H9 (cell line): Measurements from ENCODE around the gene PPP1R7. TPM values are rescaled to one million over a fixed set of nuclear protein-coding genes. Genes with fewer than 3 reads are reported as not detected.

Source experiments
- DNase-seq: peaks from one replicate; pipeline ENCODE4 v3.0.0-alpha.2; 2017
- H2AFZ ChIP-seq: one replicate; pipeline ENCODE4 v1.6.1; 2013; ENCODE audit warnings: mild to moderate bottlenecking, low read length, control low read depth, moderate library complexity
- H2AK5ac ChIP-seq: 2 replicates; pipeline ENCODE4 v1.6.1; 2013; ENCODE audit warnings: low read length, control low read depth, mixed read lengths; ENCODE audit not compliant: insufficient read length
- H2BK120ac ChIP-seq: one replicate; pipeline ENCODE4 v1.6.1; 2013; ENCODE audit warnings: low read depth, mild to moderate bottlenecking, low read length, control low read depth, inconsistent platforms; ENCODE audit not compliant: poor library complexity, severe bottlenecking
- H2BK12ac ChIP-seq: 2 replicates; pipeline ENCODE4 v1.6.1; 2013; ENCODE audit warnings: low read length, control low read depth, mixed read lengths, low read depth; ENCODE audit not compliant: insufficient read length
- H2BK15ac ChIP-seq: 2 replicates; pipeline ENCODE4 v1.6.1; 2013; ENCODE audit warnings: low read depth, low read length, control low read depth
- H2BK20ac ChIP-seq: one replicate; pipeline ENCODE4 v1.6.1; 2013; ENCODE audit warnings: low read depth, mild to moderate bottlenecking, low read length, control low read depth, inconsistent platforms; ENCODE audit not compliant: poor library complexity, severe bottlenecking
- H2BK5ac ChIP-seq: 2 replicates; pipeline ENCODE4 v1.6.1; 2013; ENCODE audit warnings: low read length, control low read depth, mixed read lengths; ENCODE audit not compliant: insufficient read length
- H3K14ac ChIP-seq: 2 replicates; pipeline ENCODE4 v1.6.1; 2013; ENCODE audit warnings: low read length, control low read depth; ENCODE audit not compliant: insufficient read depth
- H3K18ac ChIP-seq: 2 replicates; pipeline ENCODE4 v1.6.1; 2013; ENCODE audit warnings: low read depth, mild to moderate bottlenecking, mixed read lengths, low read length, control low read depth; ENCODE audit not compliant: insufficient read length
- H3K23ac ChIP-seq: 2 replicates; pipeline ENCODE4 v1.6.1; 2013; ENCODE audit warnings: low read length, control low read depth, mixed read lengths, low read depth; ENCODE audit not compliant: insufficient read length
- H3K23me2 ChIP-seq: 2 replicates; pipeline ENCODE4 v1.6.1; 2013; ENCODE audit warnings: low read depth, mild to moderate bottlenecking, mixed read lengths, low read length, control low read depth; ENCODE audit not compliant: insufficient read length, poor library complexity, severe bottlenecking
- H3K27ac ChIP-seq: 2 replicates; pipeline ENCODE4 v1.5.1; 2013; ENCODE audit warnings: low read length, control low read depth, mixed read lengths, low read depth; ENCODE audit not compliant: insufficient read length
- H3K27me3 ChIP-seq: 2 replicates; pipeline ENCODE4 v1.6.1; 2013; ENCODE audit warnings: low read length, control low read depth, inconsistent platforms; ENCODE audit not compliant: insufficient read depth
- H3K4ac ChIP-seq: 2 replicates; pipeline ENCODE4 v1.6.1; 2013; ENCODE audit warnings: low read depth, mild to moderate bottlenecking, control low read depth, inconsistent platforms, low read length, moderate library complexity
- H3K4me1 ChIP-seq: 2 replicates; pipeline ENCODE4 v1.6.1; 2013; ENCODE audit warnings: low read length, control low read depth, inconsistent platforms; ENCODE audit not compliant: insufficient read depth
- H3K4me2 ChIP-seq: 2 replicates; pipeline ENCODE4 v1.6.1; 2013; ENCODE audit warnings: low read length, control low read depth, mixed read lengths; ENCODE audit not compliant: insufficient read length, insufficient read depth
- H3K56ac ChIP-seq: 2 replicates; pipeline ENCODE4 v1.6.1; 2013; ENCODE audit warnings: low read depth, mild to moderate bottlenecking, mixed read lengths, low read length, control low read depth; ENCODE audit not compliant: insufficient read length
- H3K79me1 ChIP-seq: 2 replicates; pipeline ENCODE4 v1.6.1; 2013; ENCODE audit warnings: low read depth, mild to moderate bottlenecking, moderate library complexity, low read length, control low read depth, inconsistent platforms; ENCODE audit not compliant: insufficient read depth, poor library complexity, severe bottlenecking
- H3K79me2 ChIP-seq: 2 replicates; pipeline ENCODE4 v1.6.1; 2013; ENCODE audit warnings: low read length, control low read depth, inconsistent platforms; ENCODE audit not compliant: insufficient read depth
- H3K9ac ChIP-seq: 2 replicates; pipeline ENCODE4 v1.6.1; 2013; ENCODE audit warnings: low read length, control low read depth, mixed read lengths; ENCODE audit not compliant: insufficient read length; ENCODE audit errors: extremely low read depth
- H3K9me3 ChIP-seq: one replicate; pipeline ENCODE4 v1.6.1; 2013; ENCODE audit warnings: low read depth, low read length, inconsistent platforms; ENCODE audit not compliant: control insufficient read depth
- H3T11ph ChIP-seq: one replicate; pipeline ENCODE4 v1.6.1; 2013; ENCODE audit warnings: mild to moderate bottlenecking, low read length, control low read depth, inconsistent platforms
- H4K20me1 ChIP-seq: one replicate; pipeline ENCODE4 v1.6.1; 2013; ENCODE audit not compliant: control insufficient read depth, insufficient read length, insufficient read depth
- H4K5ac ChIP-seq: 2 replicates; pipeline ENCODE4 v1.6.1; 2013; ENCODE audit warnings: low read depth, mild to moderate bottlenecking, mixed read lengths, low read length, control low read depth; ENCODE audit not compliant: insufficient read length
- H4K8ac ChIP-seq: replicated peaks from 2 replicates; pipeline ENCODE4 v1.6.1; 2013; ENCODE audit warnings: low read length, control low read depth, mixed read lengths, low read depth; ENCODE audit not compliant: insufficient read length
- H4K91ac ChIP-seq: 2 replicates; pipeline ENCODE4 v1.6.1; 2013; ENCODE audit warnings: low read depth, mild to moderate bottlenecking, moderate library complexity, mixed read lengths, low read length, control low read depth; ENCODE audit not compliant: insufficient read length
- H3K27ac Mint-ChIP-seq, 3 experiments: 2 replicates in 2 of 3; 3 replicates in 1 of 3; pipeline ENCODE4 v1.8.0; 2020 to 2021; ENCODE audit warnings: mixed read lengths in 3 of 3, mild to moderate bottlenecking in 1 of 3, moderate library complexity in 1 of 3
- H3K27me3 Mint-ChIP-seq: 2 replicates; pipeline ENCODE4 v1.8.0; 2021; ENCODE audit warnings: low read depth, mild to moderate bottlenecking, moderate library complexity, mixed read lengths
- H3K36me3 Mint-ChIP-seq, 3 experiments: 2 replicates in 2 of 3; 3 replicates in 1 of 3; pipeline ENCODE4 v1.8.0; 2020 to 2021; ENCODE audit warnings: low read depth in 3 of 3, mixed read lengths in 3 of 3; ENCODE audit not compliant: insufficient read depth in 1 of 3
- H3K4me1 Mint-ChIP-seq, 2 experiments: 2 replicates each; pipeline ENCODE4 v1.8.0; 2020; ENCODE audit warnings: mixed read lengths in 2 of 2
- H3K4me3 Mint-ChIP-seq, 2 experiments: 2 replicates in 1 of 2; 3 replicates in 1 of 2; pipeline ENCODE4 v1.8.0; 2020 to 2021; ENCODE audit warnings: mild to moderate bottlenecking in 2 of 2, mixed read lengths in 2 of 2, moderate library complexity in 1 of 2
- H3K9me3 Mint-ChIP-seq, 2 experiments: 2 replicates in 1 of 2; 3 replicates in 1 of 2; pipeline ENCODE4 v1.8.0; 2020; ENCODE audit warnings: mild to moderate bottlenecking in 2 of 2, mixed read lengths in 2 of 2, moderate library complexity in 1 of 2
- WGBS: extraction: QIAGEN DNeasy Blood & Tissue Kit; methylation state at CpG from one replicate; pipeline ENCODE4 v1.1.7; 2013; ENCODE audit warnings: missing lambda C conversion rate, low lambda C conversion rate, mixed read lengths; ENCODE audit not compliant: insufficient read length; ENCODE audit errors: extremely low coverage; 5-methylcytosine and 5-hydroxymethylcytosine counted together
- total RNA-seq: library from RNA; stranded (reverse); gene quantifications from 2 replicates; pipeline ENCODE4 v1.2.1, GENCODE V29; 2021
- TF ChIP-seq, protein P1 (sequence below): fragments of 200-600 bp; sonication (generic); conservative IDR thresholded peaks from 3 replicates; pipeline ENCODE4 v1.8.0; 2021; ENCODE audit warnings: antibody characterized with exemption, mild to moderate bottlenecking

The PPP1R7 gene
- total RNA-seq, 1 experiment from 2014 or later, result 60.2 TPM

DNA sequence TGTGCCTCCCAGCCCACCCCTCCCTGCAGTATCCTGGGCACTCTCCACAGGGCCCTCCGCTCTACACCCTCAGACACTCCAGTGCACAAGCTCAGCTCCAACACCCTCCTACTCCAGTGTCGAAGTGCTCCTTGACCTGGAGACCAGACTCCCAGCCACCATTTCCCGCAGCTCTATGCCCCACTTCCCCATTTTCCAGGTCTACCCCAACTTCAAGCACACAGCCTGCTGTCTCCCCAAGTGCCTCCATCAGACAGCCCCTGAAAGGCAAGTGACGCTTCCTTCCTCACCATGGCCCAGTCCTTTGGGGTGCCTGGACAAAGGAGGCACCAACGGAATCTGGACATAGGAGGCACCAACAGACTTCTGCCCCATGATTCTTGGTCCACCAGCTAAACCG, 8.2 kb upstream of the PPP1R7 start:
- H4K5ac ChIP-seq, result no peak overlapping the region
- no peak overlapping the region for H2AFZ ChIP-seq
- no peaks in the 10 kb centered on the region for H3K27me3 ChIP-seq
- TF ChIP-seq, protein P1, sequence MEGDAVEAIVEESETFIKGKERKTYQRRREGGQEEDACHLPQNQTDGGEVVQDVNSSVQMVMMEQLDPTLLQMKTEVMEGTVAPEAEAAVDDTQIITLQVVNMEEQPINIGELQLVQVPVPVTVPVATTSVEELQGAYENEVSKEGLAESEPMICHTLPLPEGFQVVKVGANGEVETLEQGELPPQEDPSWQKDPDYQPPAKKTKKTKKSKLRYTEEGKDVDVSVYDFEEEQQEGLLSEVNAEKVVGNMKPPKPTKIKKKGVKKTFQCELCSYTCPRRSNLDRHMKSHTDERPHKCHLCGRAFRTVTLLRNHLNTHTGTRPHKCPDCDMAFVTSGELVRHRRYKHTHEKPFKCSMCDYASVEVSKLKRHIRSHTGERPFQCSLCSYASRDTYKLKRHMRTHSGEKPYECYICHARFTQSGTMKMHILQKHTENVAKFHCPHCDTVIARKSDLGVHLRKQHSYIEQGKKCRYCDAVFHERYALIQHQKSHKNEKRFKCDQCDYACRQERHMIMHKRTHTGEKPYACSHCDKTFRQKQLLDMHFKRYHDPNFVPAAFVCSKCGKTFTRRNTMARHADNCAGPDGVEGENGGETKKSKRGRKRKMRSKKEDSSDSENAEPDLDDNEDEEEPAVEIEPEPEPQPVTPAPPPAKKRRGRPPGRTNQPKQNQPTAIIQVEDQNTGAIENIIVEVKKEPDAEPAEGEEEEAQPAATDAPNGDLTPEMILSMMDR, result no peak
- WGBS, result no CpG with 5 or more reads among the region's 6 CpGs
- no peak overlapping the region for H4K91ac ChIP-seq
- H2BK12ac ChIP-seq, result no peak overlapping the region
- no peak overlapping the region for H3K14ac ChIP-seq
- no peaks in the 10 kb centered on the region for H3K4me1 ChIP-seq
- H3K9me3 ChIP-seq, result no peaks in the 10 kb centered on the region
- H3K27ac ChIP-seq, result no peak overlapping the region
- no peak overlapping the region for H2BK20ac ChIP-seq
- H3K56ac ChIP-seq, result no peak overlapping the region
- no peak overlapping the region for H3K4ac ChIP-seq
- no peak overlapping the region for H3K23ac ChIP-seq
- no peaks in the 10 kb centered on the region for H4K20me1 ChIP-seq
- no peaks in the 10 kb centered on the region for H3K23me2 ChIP-seq
- no peak overlapping the region for H3K9ac ChIP-seq
- no peak overlapping the region for H2BK5ac ChIP-seq
- no peak overlapping the region for H3T11ph ChIP-seq
- no peak overlapping the region for H2BK15ac ChIP-seq
- no peak overlapping the region for H3K4me2 ChIP-seq
- no peaks in the 10 kb centered on the region for H3K79me1 ChIP-seq
- no peak overlapping the region for H3K18ac ChIP-seq
- no peaks in the 10 kb centered on the region for H3K79me2 ChIP-seq
- Mint-ChIP-seq H3K27me3 (no peaks in the 10 kb centered on the region), H3K9me3 (no peaks in the 10 kb centered on the region), H3K4me3 (no peak overlapping the region), H3K36me3 (peaks cover 10 to 50% (median 47%) of the 10 kb centered on the region in 3 experiments; a peak in 6 of 7 replicates), H3K4me1 (no peaks in the 10 kb centered on the region), H3K27ac (peak overlapping the region in 2 of 3 experiments; percentile 86 to 88; a peak in 5 of 7 replicates)
- no peak overlapping the region for H4K8ac ChIP-seq
- H2AK5ac ChIP-seq, result no peak overlapping the region
- no peak for DNase-seq
- no peak overlapping the region for H2BK120ac ChIP-seq
